Ascending aorta (tissue), 2 donors: ENCODE measurements around the gene OR2M5. TPM values are rescaled to one million over a fixed set of nuclear protein-coding genes. Genes with fewer than 3 reads are reported as not detected.

Source experiments
- DNase-seq, 2 donors: peaks; one replicate each; pipeline ENCODE4 v3.0.0-alpha.2; 2019; ENCODE audit warnings: low spot score in 2 of 2
- H3K27ac ChIP-seq, 2 donors: fragments of 200-600 bp; sonication (generic); one replicate each; pipeline ENCODE4 v1.5.1; 2016 to 2017; ENCODE audit warnings: mild to moderate bottlenecking in 1 of 2
- H3K27me3 ChIP-seq: fragments of 200-600 bp; sonication (generic); one replicate; pipeline ENCODE4 v1.5.1; 2017
- H3K36me3 ChIP-seq, 2 donors: fragments of 200-600 bp; sonication (generic); one replicate each; pipeline ENCODE4 v1.5.1; 2016
- H3K4me1 ChIP-seq, 2 donors: fragments of 200-600 bp; sonication (generic); one replicate each; pipeline ENCODE4 v1.5.1; 2016 to 2017; ENCODE audit warnings: mild to moderate bottlenecking in 1 of 2
- H3K4me3 ChIP-seq, 2 donors: fragments of 200-600 bp; sonication (generic); one replicate each; pipeline ENCODE4 v1.5.1; 2016 to 2017; ENCODE audit warnings: mild to moderate bottlenecking in 1 of 2
- H3K9me3 ChIP-seq, 2 donors: fragments of 200-600 bp; sonication (generic); one replicate each; pipeline ENCODE4 v1.5.1; 2016
- intact Hi-C: fragments of 100-400 bp; cut with DNase I; formaldehyde crosslinking; loops from one replicate; pipeline ENCODE4 v1.15.1; 2023
- total RNA-seq: library from RNA; depleted of rRNA; stranded (reverse); fragments of >200 nt; gene quantifications from one replicate; pipeline ENCODE4 v1.1.0, GENCODE V29; 2016
- TF ChIP-seq, protein P1 (sequence below), 3 experiments: fragments of 200-600 bp in 2 of 3; fragments of 450-650 bp in 1 of 3; sonication (generic) in 2 of 3; IDR thresholded peaks; one replicate each; pipeline ENCODE4 v1.5.1; 2016 to 2019; ENCODE audit warnings: antibody characterized with exemption in 3 of 3, mild to moderate bottlenecking in 1 of 3, moderate library complexity in 1 of 3

OR2M5 gene
- total RNA-seq, 1 donor from 2014 or later: not detected

DNA sequence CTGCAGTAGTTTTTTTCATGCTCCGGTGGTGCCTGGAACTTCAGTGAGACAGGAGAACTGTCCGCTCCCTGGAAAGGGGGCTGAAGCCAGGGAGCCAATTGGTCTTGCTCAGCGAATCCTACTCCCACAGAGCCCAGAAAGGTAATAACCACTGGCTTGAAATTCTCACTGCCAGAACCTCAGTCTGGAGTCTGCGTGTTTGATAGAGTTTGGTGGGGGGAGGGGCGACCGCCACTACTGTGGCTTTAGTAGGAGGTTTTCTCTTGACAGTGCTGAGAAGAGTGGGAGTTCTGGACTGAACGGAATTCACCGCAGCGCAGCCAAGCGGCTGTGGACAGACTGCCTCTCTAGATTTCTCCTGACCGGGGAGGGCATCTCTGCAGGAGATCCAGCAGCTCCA, 44.1 kb downstream of the OR2M5 start:
- Histone ChIP-seq H3K27me3 (no peaks in the 10 kb centered on the region), H3K4me1 (no peaks in the 10 kb centered on the region), H3K9me3 (no peaks in the 10 kb centered on the region), H3K27ac (no peak overlapping the region), H3K36me3 (no peaks in the 10 kb centered on the region), H3K4me3 (no peak overlapping the region)
- TF ChIP-seq, protein P1, sequence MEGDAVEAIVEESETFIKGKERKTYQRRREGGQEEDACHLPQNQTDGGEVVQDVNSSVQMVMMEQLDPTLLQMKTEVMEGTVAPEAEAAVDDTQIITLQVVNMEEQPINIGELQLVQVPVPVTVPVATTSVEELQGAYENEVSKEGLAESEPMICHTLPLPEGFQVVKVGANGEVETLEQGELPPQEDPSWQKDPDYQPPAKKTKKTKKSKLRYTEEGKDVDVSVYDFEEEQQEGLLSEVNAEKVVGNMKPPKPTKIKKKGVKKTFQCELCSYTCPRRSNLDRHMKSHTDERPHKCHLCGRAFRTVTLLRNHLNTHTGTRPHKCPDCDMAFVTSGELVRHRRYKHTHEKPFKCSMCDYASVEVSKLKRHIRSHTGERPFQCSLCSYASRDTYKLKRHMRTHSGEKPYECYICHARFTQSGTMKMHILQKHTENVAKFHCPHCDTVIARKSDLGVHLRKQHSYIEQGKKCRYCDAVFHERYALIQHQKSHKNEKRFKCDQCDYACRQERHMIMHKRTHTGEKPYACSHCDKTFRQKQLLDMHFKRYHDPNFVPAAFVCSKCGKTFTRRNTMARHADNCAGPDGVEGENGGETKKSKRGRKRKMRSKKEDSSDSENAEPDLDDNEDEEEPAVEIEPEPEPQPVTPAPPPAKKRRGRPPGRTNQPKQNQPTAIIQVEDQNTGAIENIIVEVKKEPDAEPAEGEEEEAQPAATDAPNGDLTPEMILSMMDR (IDR thresholded peaks at IDR 0.05): no peak
- intact Hi-C loops: no loop called here
- DNase-seq: no peak

DNA sequence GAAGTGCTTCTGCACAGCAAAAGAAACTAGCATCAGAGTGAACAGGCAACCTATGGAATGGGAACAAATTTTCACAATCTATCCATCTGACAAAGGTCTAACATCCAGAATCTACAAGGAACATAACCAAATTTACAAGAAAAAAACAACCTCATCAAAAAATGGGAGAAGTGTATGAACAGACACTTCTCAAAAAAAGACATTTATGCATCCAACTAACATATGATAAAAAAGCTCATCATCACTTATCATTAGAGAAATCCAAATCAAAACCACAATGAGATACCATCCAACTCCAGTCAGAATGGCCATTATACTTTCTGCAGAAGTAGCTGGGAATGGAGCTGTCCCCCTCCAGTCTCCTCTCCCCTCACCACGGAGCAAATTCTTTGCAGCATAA, 49.2 kb downstream of the OR2M5 start:
- Histone ChIP-seq H3K36me3 (no peaks in the 10 kb centered on the region), H3K9me3 (no peaks in the 10 kb centered on the region), H3K27me3 (no peaks in the 10 kb centered on the region), H3K4me1 (no peaks in the 10 kb centered on the region), H3K4me3 (no peak overlapping the region), H3K27ac (no peak overlapping the region)
- intact Hi-C loops: no loop called here
- DNase-seq: no peak
- TF ChIP-seq, protein P1 (IDR thresholded peaks at IDR 0.05): no peak

Other genes starting within 250 kb of the OR2M5 start
- gene OR2W3, start 249.6 kb upstream of the OR2M5 start, total RNA-seq: not detected
- gene OR2T8, start 224.9 kb upstream of the OR2M5 start, total RNA-seq: not detected
- not detected for gene OR2AJ1, start 220.3 kb upstream of the OR2M5 start, total RNA-seq
- not detected for gene OR2L8, start 196.3 kb upstream of the OR2M5 start, total RNA-seq
- gene OR2AK2, start 179.9 kb upstream of the OR2M5 start, total RNA-seq: not detected
- not detected for gene OR2L5, start 131.5 kb upstream of the OR2M5 start, total RNA-seq
- not detected for gene OR2L2, start 115.1 kb upstream of the OR2M5 start, total RNA-seq
- gene OR2L3, start 98.3 kb upstream of the OR2M5 start, total RNA-seq: not detected
- not detected for gene OR2L13, start 50.0 kb upstream of the OR2M5 start, total RNA-seq
- not detected for gene OR2M2, start 29.7 kb downstream of the OR2M5 start, total RNA-seq
- gene OR2M3, start 52.1 kb downstream of the OR2M5 start, total RNA-seq: not detected
- not detected for gene OR2M4, start 86.3 kb downstream of the OR2M5 start, total RNA-seq
- gene OR2T33, start 132.8 kb downstream of the OR2M5 start, total RNA-seq: not detected
- gene OR2T12, start 158.3 kb downstream of the OR2M5 start, total RNA-seq: not detected
- gene OR2M7, start 179.4 kb downstream of the OR2M5 start, total RNA-seq: not detected
- not detected for gene OR14C36, start 203.6 kb downstream of the OR2M5 start, total RNA-seq
- not detected for gene OR2T4, start 216.5 kb downstream of the OR2M5 start, total RNA-seq
- gene OR2T6, start 230.6 kb downstream of the OR2M5 start, total RNA-seq: not detected